H9 (cell line): Measurements from ENCODE around the gene PPP1R16B. TPM values are rescaled to one million over a fixed set of nuclear protein-coding genes. Genes with fewer than 3 reads are reported as not detected.

Experiments used
- DNase-seq: peaks from one replicate; pipeline ENCODE4 v3.0.0-alpha.2; 2017
- H2AFZ ChIP-seq: one replicate; pipeline ENCODE4 v1.6.1; 2013; ENCODE audit warnings: mild to moderate bottlenecking, low read length, control low read depth, moderate library complexity
- H2AK5ac ChIP-seq: 2 replicates; pipeline ENCODE4 v1.6.1; 2013; ENCODE audit warnings: low read length, control low read depth, mixed read lengths; ENCODE audit not compliant: insufficient read length
- H2BK120ac ChIP-seq: one replicate; pipeline ENCODE4 v1.6.1; 2013; ENCODE audit warnings: low read depth, mild to moderate bottlenecking, low read length, control low read depth, inconsistent platforms; ENCODE audit not compliant: poor library complexity, severe bottlenecking
- H2BK12ac ChIP-seq: 2 replicates; pipeline ENCODE4 v1.6.1; 2013; ENCODE audit warnings: low read length, control low read depth, mixed read lengths, low read depth; ENCODE audit not compliant: insufficient read length
- H2BK15ac ChIP-seq: 2 replicates; pipeline ENCODE4 v1.6.1; 2013; ENCODE audit warnings: low read depth, low read length, control low read depth
- H2BK20ac ChIP-seq: one replicate; pipeline ENCODE4 v1.6.1; 2013; ENCODE audit warnings: low read depth, mild to moderate bottlenecking, low read length, control low read depth, inconsistent platforms; ENCODE audit not compliant: poor library complexity, severe bottlenecking
- H2BK5ac ChIP-seq: 2 replicates; pipeline ENCODE4 v1.6.1; 2013; ENCODE audit warnings: low read length, control low read depth, mixed read lengths; ENCODE audit not compliant: insufficient read length
- H3K14ac ChIP-seq: 2 replicates; pipeline ENCODE4 v1.6.1; 2013; ENCODE audit warnings: low read length, control low read depth; ENCODE audit not compliant: insufficient read depth
- H3K18ac ChIP-seq: 2 replicates; pipeline ENCODE4 v1.6.1; 2013; ENCODE audit warnings: low read depth, mild to moderate bottlenecking, mixed read lengths, low read length, control low read depth; ENCODE audit not compliant: insufficient read length
- H3K23ac ChIP-seq: 2 replicates; pipeline ENCODE4 v1.6.1; 2013; ENCODE audit warnings: low read length, control low read depth, mixed read lengths, low read depth; ENCODE audit not compliant: insufficient read length
- H3K23me2 ChIP-seq: 2 replicates; pipeline ENCODE4 v1.6.1; 2013; ENCODE audit warnings: low read depth, mild to moderate bottlenecking, mixed read lengths, low read length, control low read depth; ENCODE audit not compliant: insufficient read length, poor library complexity, severe bottlenecking
- H3K27ac ChIP-seq: 2 replicates; pipeline ENCODE4 v1.5.1; 2013; ENCODE audit warnings: low read length, control low read depth, mixed read lengths, low read depth; ENCODE audit not compliant: insufficient read length
- H3K27me3 ChIP-seq: 2 replicates; pipeline ENCODE4 v1.6.1; 2013; ENCODE audit warnings: low read length, control low read depth, inconsistent platforms; ENCODE audit not compliant: insufficient read depth
- H3K4ac ChIP-seq: 2 replicates; pipeline ENCODE4 v1.6.1; 2013; ENCODE audit warnings: low read depth, mild to moderate bottlenecking, control low read depth, inconsistent platforms, low read length, moderate library complexity
- H3K4me1 ChIP-seq: 2 replicates; pipeline ENCODE4 v1.6.1; 2013; ENCODE audit warnings: low read length, control low read depth, inconsistent platforms; ENCODE audit not compliant: insufficient read depth
- H3K4me2 ChIP-seq: 2 replicates; pipeline ENCODE4 v1.6.1; 2013; ENCODE audit warnings: low read length, control low read depth, mixed read lengths; ENCODE audit not compliant: insufficient read length, insufficient read depth
- H3K56ac ChIP-seq: 2 replicates; pipeline ENCODE4 v1.6.1; 2013; ENCODE audit warnings: low read depth, mild to moderate bottlenecking, mixed read lengths, low read length, control low read depth; ENCODE audit not compliant: insufficient read length
- H3K79me1 ChIP-seq: 2 replicates; pipeline ENCODE4 v1.6.1; 2013; ENCODE audit warnings: low read depth, mild to moderate bottlenecking, moderate library complexity, low read length, control low read depth, inconsistent platforms; ENCODE audit not compliant: insufficient read depth, poor library complexity, severe bottlenecking
- H3K79me2 ChIP-seq: 2 replicates; pipeline ENCODE4 v1.6.1; 2013; ENCODE audit warnings: low read length, control low read depth, inconsistent platforms; ENCODE audit not compliant: insufficient read depth
- H3K9ac ChIP-seq: 2 replicates; pipeline ENCODE4 v1.6.1; 2013; ENCODE audit warnings: low read length, control low read depth, mixed read lengths; ENCODE audit not compliant: insufficient read length; ENCODE audit errors: extremely low read depth
- H3K9me3 ChIP-seq: one replicate; pipeline ENCODE4 v1.6.1; 2013; ENCODE audit warnings: low read depth, low read length, inconsistent platforms; ENCODE audit not compliant: control insufficient read depth
- H3T11ph ChIP-seq: one replicate; pipeline ENCODE4 v1.6.1; 2013; ENCODE audit warnings: mild to moderate bottlenecking, low read length, control low read depth, inconsistent platforms
- H4K20me1 ChIP-seq: one replicate; pipeline ENCODE4 v1.6.1; 2013; ENCODE audit not compliant: control insufficient read depth, insufficient read length, insufficient read depth
- H4K5ac ChIP-seq: 2 replicates; pipeline ENCODE4 v1.6.1; 2013; ENCODE audit warnings: low read depth, mild to moderate bottlenecking, mixed read lengths, low read length, control low read depth; ENCODE audit not compliant: insufficient read length
- H4K8ac ChIP-seq: replicated peaks from 2 replicates; pipeline ENCODE4 v1.6.1; 2013; ENCODE audit warnings: low read length, control low read depth, mixed read lengths, low read depth; ENCODE audit not compliant: insufficient read length
- H4K91ac ChIP-seq: 2 replicates; pipeline ENCODE4 v1.6.1; 2013; ENCODE audit warnings: low read depth, mild to moderate bottlenecking, moderate library complexity, mixed read lengths, low read length, control low read depth; ENCODE audit not compliant: insufficient read length
- H3K27ac Mint-ChIP-seq, 3 experiments: 2 replicates in 2 of 3; 3 replicates in 1 of 3; pipeline ENCODE4 v1.8.0; 2020 to 2021; ENCODE audit warnings: mixed read lengths in 3 of 3, mild to moderate bottlenecking in 1 of 3, moderate library complexity in 1 of 3
- H3K27me3 Mint-ChIP-seq: 2 replicates; pipeline ENCODE4 v1.8.0; 2021; ENCODE audit warnings: low read depth, mild to moderate bottlenecking, moderate library complexity, mixed read lengths
- H3K36me3 Mint-ChIP-seq, 3 experiments: 2 replicates in 2 of 3; 3 replicates in 1 of 3; pipeline ENCODE4 v1.8.0; 2020 to 2021; ENCODE audit warnings: low read depth in 3 of 3, mixed read lengths in 3 of 3; ENCODE audit not compliant: insufficient read depth in 1 of 3
- H3K4me1 Mint-ChIP-seq, 2 experiments: 2 replicates each; pipeline ENCODE4 v1.8.0; 2020; ENCODE audit warnings: mixed read lengths in 2 of 2
- H3K4me3 Mint-ChIP-seq, 2 experiments: 2 replicates in 1 of 2; 3 replicates in 1 of 2; pipeline ENCODE4 v1.8.0; 2020 to 2021; ENCODE audit warnings: mild to moderate bottlenecking in 2 of 2, mixed read lengths in 2 of 2, moderate library complexity in 1 of 2
- H3K9me3 Mint-ChIP-seq, 2 experiments: 2 replicates in 1 of 2; 3 replicates in 1 of 2; pipeline ENCODE4 v1.8.0; 2020; ENCODE audit warnings: mild to moderate bottlenecking in 2 of 2, mixed read lengths in 2 of 2, moderate library complexity in 1 of 2
- WGBS: extraction: QIAGEN DNeasy Blood & Tissue Kit; methylation state at CpG from one replicate; pipeline ENCODE4 v1.1.7; 2013; ENCODE audit warnings: missing lambda C conversion rate, low lambda C conversion rate, mixed read lengths; ENCODE audit not compliant: insufficient read length; ENCODE audit errors: extremely low coverage; 5-methylcytosine and 5-hydroxymethylcytosine counted together
- total RNA-seq: library from RNA; stranded (reverse); gene quantifications from 2 replicates; pipeline ENCODE4 v1.2.1, GENCODE V29; 2021
- TF ChIP-seq, protein P1 (sequence below): fragments of 200-600 bp; sonication (generic); conservative IDR thresholded peaks from 3 replicates; pipeline ENCODE4 v1.8.0; 2021; ENCODE audit warnings: antibody characterized with exemption, mild to moderate bottlenecking

Gene PPP1R16B
- total RNA-seq, 1 experiment from 2014 or later: 8.2 TPM

- Mint-ChIP-seq H3K9me3 (peaks cover 0 to 2% of the 10 kb centered on the region in 2 experiments; a peak in 1 of 5 replicates), H3K27me3 (no peaks in the 10 kb centered on the region; the same call in none of the 2 replicates), H3K36me3 (peaks cover 18 to 23% (median 19%) of the 10 kb centered on the region in 3 experiments; a peak in 6 of 7 replicates), H3K4me1 (peaks cover 40 to 43% of the 10 kb centered on the region in 2 experiments), H3K4me3 (no peak overlapping the region), H3K27ac (no peak overlapping the region)
- Histone ChIP-seq H3K79me1 (peaks cover 2% of the 10 kb centered on the region), H4K8ac (no peak overlapping the region), H3K9ac (no peak overlapping the region), H4K20me1 (no peaks in the 10 kb centered on the region), H3T11ph (no peak overlapping the region), H4K91ac (no peak overlapping the region), H3K9me3 (no peaks in the 10 kb centered on the region), H3K14ac (no peak overlapping the region), H2BK12ac (no peak overlapping the region), H2BK120ac (no peak overlapping the region), H2BK15ac (no peak overlapping the region), H3K4me1 (peaks cover 2% of the 10 kb centered on the region; the same call in 1 of the 2 replicates), H3K18ac (no peak overlapping the region), H2AK5ac (no peak overlapping the region), H3K56ac (no peak overlapping the region), H3K27ac (no peak overlapping the region), H3K23ac (no peak overlapping the region), H2AFZ (no peak overlapping the region), H2BK5ac (no peak overlapping the region), H3K79me2 (peaks cover 54% of the 10 kb centered on the region), H4K5ac (no peak overlapping the region), H3K23me2 (peaks cover 4% of the 10 kb centered on the region), H3K4ac (no peak overlapping the region), H2BK20ac (no peak overlapping the region), H3K4me2 (no peak overlapping the region), H3K27me3 (no peaks in the 10 kb centered on the region)
- DNase-seq: no peak
- no CpG with 5 or more reads among the region's 1 CpG for WGBS
- TF ChIP-seq, protein P1, sequence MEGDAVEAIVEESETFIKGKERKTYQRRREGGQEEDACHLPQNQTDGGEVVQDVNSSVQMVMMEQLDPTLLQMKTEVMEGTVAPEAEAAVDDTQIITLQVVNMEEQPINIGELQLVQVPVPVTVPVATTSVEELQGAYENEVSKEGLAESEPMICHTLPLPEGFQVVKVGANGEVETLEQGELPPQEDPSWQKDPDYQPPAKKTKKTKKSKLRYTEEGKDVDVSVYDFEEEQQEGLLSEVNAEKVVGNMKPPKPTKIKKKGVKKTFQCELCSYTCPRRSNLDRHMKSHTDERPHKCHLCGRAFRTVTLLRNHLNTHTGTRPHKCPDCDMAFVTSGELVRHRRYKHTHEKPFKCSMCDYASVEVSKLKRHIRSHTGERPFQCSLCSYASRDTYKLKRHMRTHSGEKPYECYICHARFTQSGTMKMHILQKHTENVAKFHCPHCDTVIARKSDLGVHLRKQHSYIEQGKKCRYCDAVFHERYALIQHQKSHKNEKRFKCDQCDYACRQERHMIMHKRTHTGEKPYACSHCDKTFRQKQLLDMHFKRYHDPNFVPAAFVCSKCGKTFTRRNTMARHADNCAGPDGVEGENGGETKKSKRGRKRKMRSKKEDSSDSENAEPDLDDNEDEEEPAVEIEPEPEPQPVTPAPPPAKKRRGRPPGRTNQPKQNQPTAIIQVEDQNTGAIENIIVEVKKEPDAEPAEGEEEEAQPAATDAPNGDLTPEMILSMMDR: no peak
Measured at GRCh38 chr20:38930242-38930569, 124.7 kb downstream of the PPP1R16B start.
